PFSK-1 (cell line): ENCODE results near the gene GOLPH3.

Experiments
- FOXP2 ChIP-seq: optimal IDR thresholded peaks from 2 replicates; pipeline ENCODE3; 2011; ENCODE audit warnings: borderline replicate concordance, control low read depth, inconsistent platforms; ENCODE audit not compliant: insufficient read depth; ENCODE audit errors: extremely low read length, extremely low read depth
- POLR2AphosphoS5 ChIP-seq: IDR thresholded peaks from 2 replicates; pipeline ENCODE4 v1.6.1; 2012; ENCODE audit warnings: low read depth, mild to moderate bottlenecking, control low read depth, low read length, moderate library complexity
- SIN3A ChIP-seq: IDR thresholded peaks from 2 replicates; pipeline ENCODE4 v1.6.1; 2012; ENCODE audit warnings: mild to moderate bottlenecking, low read length, moderate library complexity, borderline replicate concordance; ENCODE audit not compliant: insufficient read depth
- TAF1 ChIP-seq: IDR thresholded peaks from 2 replicates; pipeline ENCODE4 v1.6.1; 2012; ENCODE audit warnings: low read length, control low read depth, borderline replicate concordance; ENCODE audit not compliant: insufficient read depth
- TF ChIP-seq, protein P1 (sequence below), 2 experiments: IDR thresholded peaks; 2 replicates each; pipeline versions ENCODE4 v1.6.1 to v1.8.0; 2011 to 2012; ENCODE audit warnings: low read depth in 2 of 2, low read length in 2 of 2, control low read depth in 1 of 2, inconsistent platforms in 1 of 2, mild to moderate bottlenecking in 1 of 2, moderate library complexity in 1 of 2; ENCODE audit not compliant: insufficient read depth in 1 of 2

GOLPH3 gene

DNA sequence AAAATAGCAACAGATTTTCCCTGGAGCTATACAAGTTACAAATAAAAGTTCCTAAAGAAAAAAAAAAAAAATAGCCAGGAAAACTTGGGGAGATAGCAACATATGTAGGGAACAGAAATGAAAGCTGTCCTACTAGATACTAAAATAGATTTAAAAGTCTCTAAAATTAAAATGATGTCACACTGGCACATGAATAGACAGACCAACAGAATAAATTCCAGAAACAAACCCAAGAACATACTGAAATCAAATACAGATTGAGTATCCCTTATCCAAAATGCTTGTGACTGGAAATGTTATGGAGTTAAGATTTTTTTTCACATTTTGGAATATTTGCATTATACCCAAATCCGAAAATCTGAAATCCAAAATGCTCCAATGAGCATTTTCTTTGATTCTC is 23.8 kb downstream of the GOLPH3 start:
- TF ChIP-seq SIN3A (no peak), FOXP2 (no peak), TAF1 (no peak)
- TF ChIP-seq, protein P1, sequence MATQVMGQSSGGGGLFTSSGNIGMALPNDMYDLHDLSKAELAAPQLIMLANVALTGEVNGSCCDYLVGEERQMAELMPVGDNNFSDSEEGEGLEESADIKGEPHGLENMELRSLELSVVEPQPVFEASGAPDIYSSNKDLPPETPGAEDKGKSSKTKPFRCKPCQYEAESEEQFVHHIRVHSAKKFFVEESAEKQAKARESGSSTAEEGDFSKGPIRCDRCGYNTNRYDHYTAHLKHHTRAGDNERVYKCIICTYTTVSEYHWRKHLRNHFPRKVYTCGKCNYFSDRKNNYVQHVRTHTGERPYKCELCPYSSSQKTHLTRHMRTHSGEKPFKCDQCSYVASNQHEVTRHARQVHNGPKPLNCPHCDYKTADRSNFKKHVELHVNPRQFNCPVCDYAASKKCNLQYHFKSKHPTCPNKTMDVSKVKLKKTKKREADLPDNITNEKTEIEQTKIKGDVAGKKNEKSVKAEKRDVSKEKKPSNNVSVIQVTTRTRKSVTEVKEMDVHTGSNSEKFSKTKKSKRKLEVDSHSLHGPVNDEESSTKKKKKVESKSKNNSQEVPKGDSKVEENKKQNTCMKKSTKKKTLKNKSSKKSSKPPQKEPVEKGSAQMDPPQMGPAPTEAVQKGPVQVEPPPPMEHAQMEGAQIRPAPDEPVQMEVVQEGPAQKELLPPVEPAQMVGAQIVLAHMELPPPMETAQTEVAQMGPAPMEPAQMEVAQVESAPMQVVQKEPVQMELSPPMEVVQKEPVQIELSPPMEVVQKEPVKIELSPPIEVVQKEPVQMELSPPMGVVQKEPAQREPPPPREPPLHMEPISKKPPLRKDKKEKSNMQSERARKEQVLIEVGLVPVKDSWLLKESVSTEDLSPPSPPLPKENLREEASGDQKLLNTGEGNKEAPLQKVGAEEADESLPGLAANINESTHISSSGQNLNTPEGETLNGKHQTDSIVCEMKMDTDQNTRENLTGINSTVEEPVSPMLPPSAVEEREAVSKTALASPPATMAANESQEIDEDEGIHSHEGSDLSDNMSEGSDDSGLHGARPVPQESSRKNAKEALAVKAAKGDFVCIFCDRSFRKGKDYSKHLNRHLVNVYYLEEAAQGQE (IDR thresholded peaks at IDR 0.05; ENCODE audit: insufficient read depth in 1 of 2, low read depth in 2 of 2, low read length in 2 of 2): no peak

DNA sequence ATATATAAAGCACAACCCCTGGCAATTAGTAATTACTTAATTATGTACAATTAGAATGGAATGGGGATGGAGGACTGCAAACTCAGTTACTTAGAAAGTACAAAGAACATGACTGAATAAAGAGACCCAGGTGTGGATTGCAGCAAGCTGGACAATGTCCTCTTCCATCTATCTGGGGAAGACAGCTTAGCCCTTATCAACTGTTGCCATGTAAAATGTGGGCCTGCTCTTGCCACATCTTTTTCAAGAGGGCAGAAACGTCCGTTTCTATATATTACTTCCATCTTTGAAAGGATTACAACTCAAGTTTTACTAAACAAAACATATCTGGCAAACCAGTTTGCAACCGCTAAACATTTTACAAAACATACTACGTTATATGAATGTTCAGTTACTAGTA is 26.2 kb downstream of the GOLPH3 start:
- TF ChIP-seq, protein P1 (IDR thresholded peaks at IDR 0.05; ENCODE audit: insufficient read depth in 1 of 2, low read depth in 2 of 2, low read length in 2 of 2): no peak
- TF ChIP-seq FOXP2 (no peak), POLR2AphosphoS5 (no peak), TAF1 (no peak), SIN3A (no peak)

DNA sequence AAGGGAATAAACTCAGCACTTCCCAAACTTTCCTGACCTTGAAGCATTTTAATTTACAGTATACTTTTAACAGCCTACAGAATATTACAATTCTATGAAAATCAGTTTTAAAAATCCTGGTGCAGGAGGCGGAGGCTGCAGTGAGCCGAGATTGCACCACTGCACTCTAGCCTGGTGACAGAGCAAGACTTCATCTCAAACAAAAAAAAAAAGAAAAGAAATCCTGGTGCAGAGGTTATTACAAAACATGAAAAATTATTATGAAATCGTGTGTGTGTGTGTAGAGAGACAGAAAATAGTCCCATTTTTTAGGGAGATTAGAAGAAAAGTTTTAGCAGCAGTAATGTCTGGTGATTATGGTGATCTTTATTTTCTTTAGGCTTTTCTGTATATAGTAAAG is 26.9 kb downstream of the GOLPH3 start:
- no peak for TF ChIP-seq FOXP2
- TF ChIP-seq, protein P1 (IDR thresholded peaks at IDR 0.05; ENCODE audit: insufficient read depth in 1 of 2, low read depth in 2 of 2, low read length in 2 of 2): no peak
- no peak for TF ChIP-seq TAF1
- TF ChIP-seq POLR2AphosphoS5: no peak
- no peak for TF ChIP-seq SIN3A

DNA sequence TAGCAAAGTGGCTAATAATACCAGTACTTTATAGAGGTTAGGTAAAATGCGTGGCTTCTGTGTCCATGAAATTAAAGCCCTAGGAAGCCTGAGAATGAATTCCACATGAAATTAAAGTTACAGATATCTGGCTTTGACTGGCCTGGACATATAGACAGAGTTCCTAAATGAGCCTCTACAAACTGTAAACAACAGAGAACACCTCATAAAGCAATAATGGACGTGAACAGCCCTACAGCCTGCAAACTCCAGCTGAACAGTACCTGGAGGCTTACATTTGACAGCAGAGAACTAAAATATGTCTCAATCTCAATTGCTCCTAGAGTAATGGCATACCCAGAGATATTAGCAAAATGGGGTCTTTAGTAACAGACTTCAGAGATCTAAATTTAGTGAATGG is 28.7 kb downstream of the GOLPH3 start:
- TF ChIP-seq, protein P1 (IDR thresholded peaks at IDR 0.05; ENCODE audit: insufficient read depth in 1 of 2, low read depth in 2 of 2, low read length in 2 of 2): no peak
- TF ChIP-seq TAF1 (no peak), POLR2AphosphoS5 (no peak), FOXP2 (no peak), SIN3A (no peak)

DNA sequence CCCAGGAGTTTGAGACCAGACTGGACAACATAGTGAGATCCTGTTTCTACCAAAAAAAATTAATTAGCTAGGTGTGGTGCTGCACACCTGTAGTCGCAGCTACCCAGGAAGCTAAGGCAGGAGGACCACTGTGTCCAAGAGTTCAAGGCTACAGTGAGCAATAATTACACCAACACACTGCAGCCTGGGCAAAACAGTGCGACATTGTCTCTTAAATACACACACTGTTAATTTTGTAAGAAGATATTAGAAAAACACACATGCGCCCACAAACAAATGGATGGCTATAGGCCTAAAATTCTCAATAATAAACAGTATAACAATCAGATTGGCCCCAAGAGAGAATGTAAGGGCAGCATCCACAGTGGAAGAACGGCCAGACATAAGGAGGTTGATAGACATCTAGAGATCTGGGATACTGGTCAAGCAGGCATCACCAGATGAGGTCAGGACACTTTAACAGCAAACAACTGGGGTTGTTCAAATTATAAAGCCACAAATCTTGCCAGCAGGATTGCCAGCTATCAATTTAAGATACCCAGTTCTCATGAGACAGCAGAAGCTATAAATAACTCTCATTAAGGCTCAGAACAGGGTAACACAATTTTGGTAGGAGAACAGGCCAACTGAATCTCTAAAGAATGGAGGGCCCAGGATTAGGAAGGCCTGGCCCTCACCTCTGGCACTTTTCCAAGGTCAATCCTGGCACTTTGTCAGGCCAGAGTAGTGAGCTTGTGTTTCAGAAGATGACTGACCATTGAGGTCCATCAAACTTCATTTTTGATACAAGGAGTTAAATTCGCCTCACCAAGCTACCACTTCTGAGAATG is 29.5 kb downstream of the GOLPH3 start:
- TF ChIP-seq POLR2AphosphoS5: no peak
- TF ChIP-seq FOXP2: no peak
- TF ChIP-seq, protein P1 (IDR thresholded peaks at IDR 0.05; ENCODE audit: insufficient read depth in 1 of 2, low read depth in 2 of 2, low read length in 2 of 2): no peak
